GM21825 (cell line): Measurements from ENCODE around the gene MED13L.
"Not testable (repeated sequence)": the region's sequence is repeated elsewhere in the genome, so short reads cannot be mapped to it uniquely, and the experiment has no call there.

Experiments used
- ATAC-seq: cut with Tn5 transposase; IDR thresholded peaks from one replicate; pipeline ENCODE4 v1.9.1; 2021; ENCODE audit warnings: mild to moderate bottlenecking, moderate library complexity; ENCODE audit not compliant: unreplicated experiment

The MED13L gene

DNA sequence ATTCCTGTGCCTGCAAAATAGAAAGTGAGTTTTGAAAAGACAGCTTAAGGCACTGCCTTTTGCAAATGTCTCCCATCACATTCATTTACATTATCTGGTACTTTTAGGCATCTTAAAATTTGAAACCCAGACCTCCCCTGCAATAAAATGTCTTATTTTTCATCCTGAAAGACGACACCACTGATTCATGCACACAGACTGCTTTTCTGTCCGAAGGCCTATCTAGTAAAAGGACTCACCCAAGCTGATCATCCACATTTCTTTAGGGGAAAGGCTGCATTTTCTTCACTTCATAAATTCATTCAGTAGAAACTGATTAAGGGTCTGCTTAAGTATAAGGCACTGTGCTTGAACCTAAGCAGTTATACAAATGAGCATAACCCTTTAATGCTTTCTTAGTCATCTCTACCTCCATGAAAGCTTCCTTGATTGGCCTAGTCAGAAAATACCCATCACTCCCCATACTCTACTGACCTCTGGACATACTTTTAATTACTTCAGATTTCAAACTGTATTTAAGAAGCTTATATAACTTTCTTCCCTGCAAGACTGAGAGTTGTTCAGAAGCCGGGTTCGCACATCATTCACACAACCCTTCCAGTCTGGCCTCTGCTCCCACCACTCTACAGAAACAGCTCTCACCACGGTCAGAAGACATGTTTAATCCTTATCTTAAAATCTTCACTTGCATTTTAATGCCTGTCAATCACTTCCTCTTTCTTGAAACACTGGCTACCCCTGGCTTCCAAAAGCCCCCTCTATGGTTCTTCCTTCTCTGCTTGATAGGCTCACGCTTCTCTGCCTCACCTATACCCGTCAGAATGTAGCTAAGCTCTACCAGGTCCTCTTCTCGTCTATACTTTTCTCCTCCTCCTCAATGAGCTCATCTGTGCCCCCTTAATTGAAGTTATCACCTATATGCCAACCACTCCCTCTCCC lies 288.6 kb downstream of the MED13L start:
- ATAC-seq = no peak

DNA sequence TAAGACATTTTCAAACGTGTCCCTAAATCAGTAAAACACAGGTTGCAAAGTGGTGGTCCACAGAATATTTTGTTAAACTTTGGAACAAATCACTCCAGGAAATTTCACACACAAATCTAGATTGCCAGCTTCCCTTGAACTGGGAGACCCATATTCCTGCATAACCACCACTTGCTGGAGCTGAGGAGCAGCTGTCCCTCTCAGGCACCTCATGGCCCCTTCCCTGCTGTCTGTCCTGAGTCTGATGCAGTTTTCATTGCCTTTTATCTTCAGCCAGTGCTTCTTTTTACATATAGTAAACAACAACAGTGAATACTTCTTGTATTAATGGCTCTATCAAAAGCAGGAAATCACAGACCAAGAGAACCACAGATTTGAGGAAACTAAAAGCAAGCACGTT lies 289.3 kb downstream of the MED13L start:
- no peak for ATAC-seq

DNA sequence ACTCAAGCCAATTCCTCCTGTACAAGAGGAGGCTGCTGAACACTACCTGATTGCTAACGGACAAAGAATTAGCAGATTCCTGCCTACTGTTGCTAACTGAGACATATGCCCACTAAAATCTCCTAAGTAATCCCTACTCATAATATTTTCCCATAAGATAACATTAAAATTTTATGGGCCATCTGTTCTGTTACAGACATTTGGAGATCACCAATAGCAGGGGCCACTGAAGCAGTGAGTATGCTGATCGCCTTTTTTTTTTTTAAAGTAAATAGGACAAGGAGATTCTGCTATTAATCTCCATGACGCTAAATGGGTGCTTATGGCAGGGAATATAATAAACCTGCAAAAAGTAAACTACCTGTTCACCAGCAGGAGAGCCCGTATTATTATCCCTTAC lies 292.9 kb downstream of the MED13L start:
- no peak for ATAC-seq

DNA sequence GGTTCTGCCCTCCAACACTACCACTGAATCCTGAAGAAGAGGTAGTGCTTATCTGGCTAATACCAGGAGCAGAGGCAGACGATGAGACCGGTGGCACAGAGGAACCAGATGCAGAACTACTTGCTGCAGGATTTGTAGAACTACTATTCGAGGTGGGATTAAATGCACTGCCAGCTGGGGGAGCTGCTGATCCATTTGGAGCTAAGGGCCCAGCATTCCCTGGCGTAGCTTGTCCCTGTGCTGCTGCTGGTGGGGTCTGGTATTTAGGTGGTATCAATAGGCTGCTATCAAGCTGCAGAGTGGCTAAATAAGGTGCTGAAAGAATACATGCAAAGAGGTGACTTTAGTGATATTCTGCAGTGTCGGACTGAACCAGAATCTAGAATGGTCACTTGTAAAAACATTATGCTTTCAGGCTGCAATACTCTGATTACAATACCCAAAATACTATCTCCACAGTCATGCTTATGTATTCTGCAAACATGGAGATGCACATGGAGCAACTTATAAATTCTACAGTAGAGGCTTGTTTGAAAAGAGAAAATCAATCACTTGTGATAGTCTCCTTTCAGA lies 294.2 kb downstream of the MED13L start:
- ATAC-seq = no peak

DNA sequence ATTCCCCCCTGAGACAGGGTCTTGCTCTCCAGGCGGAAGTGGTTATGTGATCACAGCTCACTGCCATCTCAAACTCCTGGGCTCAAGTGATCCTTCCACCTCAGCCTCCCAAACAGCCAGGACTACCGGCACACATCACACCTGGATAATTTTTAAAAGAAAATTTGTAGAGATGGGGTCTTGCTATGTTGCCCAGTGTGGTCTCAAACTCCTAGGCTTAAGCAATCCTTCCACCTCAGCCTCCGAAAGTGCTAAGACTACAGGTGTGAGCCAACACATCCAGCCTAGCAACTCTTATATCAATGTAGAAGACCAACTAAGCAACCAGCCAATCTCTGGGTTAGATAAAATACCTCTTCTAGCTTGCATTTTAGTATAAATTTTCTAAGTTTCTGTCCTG lies 297.2 kb downstream of the MED13L start:
- ATAC-seq = no peak

DNA sequence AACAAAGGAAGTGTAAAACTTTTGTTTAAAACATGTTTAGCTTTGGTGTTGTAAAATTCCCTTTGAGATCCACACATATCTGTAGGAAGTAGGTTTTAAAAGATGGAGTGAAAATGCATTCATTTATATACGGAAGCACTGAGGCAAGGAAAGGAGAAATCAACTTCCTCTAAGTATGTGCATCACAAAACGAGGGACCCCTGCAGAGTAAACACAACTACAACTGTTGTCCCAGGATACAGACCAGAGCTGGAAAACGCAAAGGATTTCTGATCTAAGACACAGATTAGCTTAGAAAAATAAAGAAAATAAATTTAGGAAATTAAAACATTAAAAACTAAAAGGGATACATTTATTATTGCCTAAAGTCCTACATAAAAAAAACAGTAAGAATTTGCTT lies 297.6 kb downstream of the MED13L start:
- no peak for ATAC-seq

DNA sequence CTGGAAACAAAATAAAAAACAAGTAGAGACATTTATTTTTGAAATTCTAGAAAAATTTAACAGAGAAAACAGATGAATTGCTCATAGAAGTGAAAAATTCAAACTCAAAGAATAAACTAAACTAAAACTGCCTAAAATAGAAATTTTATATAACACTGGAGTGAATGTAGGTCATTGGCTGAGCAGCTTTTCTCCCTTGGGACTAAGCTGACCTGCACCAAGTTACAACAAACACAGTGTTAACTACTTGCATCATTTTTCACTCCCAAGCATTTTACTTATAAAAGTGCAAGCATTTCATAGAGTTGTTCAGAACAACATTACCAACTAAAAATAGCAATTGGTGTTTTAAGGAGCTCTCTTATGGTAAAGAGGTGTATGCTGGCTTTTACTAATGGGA lies 298.1 kb downstream of the MED13L start:
- no peak for ATAC-seq

DNA sequence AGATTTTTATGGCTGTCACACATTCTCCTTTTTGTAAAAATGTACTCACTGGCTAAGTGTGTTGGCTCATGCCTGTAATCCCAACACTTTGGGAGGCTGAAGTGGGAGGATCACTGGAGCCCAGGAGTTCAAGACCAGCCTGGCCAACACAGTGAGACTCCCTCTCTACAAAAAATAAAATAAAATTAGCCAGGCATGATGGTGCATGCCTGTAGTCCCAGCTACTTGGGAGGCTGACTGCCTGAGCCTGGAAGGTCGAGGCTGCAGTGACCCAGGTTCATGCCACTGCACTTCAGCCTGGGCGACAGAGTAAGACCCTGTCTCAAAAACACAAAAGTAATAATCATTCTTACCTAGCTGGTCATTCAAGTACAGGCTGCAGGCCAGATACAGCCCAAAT lies 300.7 kb downstream of the MED13L start:
- not testable (repeated sequence) for ATAC-seq

DNA sequence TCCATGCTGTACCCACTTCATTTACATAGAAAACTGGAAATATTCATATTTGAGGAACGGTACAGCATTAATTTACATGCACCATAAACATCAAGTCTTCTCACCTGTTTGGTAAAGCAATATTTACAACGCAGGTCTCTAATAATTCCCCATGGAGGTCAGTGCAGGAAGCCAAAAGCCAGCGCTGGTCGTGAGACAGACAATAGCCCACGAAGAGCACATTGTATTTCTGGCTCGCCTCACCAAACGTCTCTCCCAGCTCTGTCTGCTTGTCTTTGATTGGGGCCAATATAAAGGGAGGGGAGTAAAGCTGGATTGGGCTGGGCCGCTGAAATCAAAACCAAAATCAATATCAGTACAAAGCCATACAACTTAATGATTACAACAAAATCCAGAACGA lies 302.1 kb downstream of the MED13L start:
- no peak for ATAC-seq

DNA sequence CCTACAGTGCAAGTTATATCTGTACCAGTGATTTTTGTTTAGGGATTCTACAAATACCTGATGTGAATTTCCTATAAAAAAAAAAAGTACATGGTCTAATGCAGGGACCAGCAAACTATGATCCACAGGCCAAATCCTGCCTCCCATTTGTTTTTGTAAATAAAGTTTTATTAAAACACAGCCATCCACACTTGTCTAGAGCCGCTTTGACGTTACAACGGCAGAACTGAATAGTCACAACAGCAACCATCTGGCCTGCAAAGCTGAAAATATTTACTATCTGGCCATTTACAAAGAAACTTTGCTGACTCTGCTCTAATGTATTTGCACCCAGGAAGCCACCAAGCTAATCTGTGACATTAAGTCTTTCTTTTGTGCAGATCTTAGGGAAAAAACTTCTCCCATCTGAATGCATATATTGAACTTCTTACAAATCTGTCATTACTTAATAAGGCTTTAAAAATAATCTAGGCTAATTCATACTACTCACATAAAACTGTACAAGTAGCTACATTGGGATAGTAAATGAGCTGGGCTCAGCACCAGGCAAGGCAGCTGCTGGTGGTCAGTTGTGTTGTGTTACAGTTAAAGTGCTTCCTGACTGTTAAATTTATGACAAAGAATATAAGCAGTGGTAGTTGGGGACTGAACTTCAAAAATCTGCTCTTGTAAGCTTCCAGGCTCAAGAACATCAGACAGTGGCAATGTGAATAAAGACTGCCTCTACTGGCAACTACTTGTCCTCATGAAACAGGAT lies 303.3 kb downstream of the MED13L start:
- ATAC-seq = no peak

DNA sequence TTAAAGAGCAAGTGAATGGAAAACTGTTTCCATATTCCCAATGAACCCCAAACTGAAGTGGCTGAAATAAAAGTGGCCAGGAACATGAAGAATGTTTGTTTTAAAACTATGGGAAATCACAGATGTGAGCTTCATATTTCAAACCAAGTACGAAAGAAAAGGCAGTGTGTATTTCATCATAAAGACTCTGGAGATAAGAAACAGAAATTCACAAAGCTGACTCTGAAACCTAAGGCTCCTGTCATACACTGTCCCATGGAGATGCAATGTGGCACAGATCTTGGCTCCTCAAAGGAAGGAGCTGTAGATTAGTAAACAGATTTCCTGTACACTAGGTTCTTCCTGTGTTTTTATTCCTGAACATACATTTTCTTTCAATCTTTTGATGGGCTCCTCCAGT lies 304.4 kb downstream of the MED13L start:
- no peak for ATAC-seq

DNA sequence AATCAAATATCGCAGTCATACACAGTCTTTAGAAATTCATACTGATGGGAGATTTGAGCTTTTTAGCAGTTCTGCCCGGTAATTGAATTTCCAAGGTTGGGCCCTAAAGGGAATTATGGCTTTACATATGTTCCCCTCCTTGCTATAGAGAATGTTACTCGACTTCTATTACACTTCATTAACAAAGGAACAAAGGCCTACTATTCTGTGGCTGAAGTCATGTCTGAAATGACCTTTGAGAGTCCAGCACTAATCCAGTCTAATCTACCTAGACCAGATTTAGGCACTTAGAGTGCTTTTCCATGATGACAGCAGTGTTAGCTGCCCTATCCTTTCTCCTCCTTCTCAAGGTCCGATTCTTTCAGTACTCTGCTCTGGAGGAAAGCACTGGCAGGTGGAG lies 305.3 kb downstream of the MED13L start:
- no peak for ATAC-seq

DNA sequence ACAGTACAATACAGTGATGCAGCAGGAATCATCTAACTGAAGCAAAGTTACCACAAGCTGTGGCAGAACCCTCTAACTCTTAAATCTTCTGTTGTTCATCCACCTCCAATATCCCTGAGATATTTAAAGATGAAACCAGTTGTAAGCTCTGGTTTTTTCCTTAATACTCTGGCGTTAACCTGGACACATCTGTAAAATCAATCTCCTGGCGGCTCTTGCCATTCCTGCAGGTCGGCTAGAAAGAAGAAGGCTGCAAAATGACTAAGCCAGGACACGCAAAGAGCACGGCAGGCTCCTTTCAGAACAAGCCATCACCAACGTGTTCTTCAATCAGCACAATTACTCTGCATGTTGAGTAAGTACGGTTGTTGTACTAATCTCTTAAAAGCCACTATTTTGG lies 309.3 kb downstream of the MED13L start:
- no peak for ATAC-seq

DNA sequence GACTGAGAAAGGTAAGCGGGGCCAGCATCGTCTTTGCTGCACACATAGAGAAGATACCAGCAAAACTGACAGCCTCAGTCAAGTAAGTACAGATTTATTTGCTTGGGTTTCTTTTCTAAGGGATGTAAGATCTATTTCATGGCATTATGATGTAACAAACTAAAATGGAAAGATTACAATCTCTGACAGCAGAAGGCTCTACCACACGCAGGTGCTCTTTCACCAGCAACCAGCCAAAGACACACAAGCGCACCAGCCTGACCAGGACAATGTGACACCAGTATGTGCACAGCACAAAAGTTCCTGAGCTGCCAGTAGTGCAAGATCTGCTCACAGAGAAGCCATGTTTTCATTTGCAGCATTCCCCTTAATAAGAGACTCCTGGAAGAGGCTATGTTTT lies 311.1 kb downstream of the MED13L start:
- no peak for ATAC-seq

DNA sequence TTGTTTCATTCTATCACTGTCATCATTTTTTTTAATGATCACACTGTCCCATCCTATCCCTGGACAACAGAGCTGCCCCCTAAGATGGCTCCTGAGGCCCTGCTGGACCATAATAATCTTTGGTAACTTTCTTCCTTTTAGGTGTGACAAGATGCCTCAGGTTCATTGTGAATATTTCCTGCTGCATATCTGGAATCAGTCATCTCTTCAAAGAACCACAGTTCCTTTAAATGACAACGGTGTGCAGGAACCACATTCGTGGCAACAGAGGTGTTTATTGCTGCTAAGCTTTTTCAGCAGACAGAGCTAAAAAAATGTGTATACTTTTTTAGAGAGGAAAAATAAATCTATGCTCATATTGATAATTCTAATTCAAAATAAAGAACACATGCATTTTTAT lies 312.9 kb downstream of the MED13L start:
- no peak for ATAC-seq

DNA sequence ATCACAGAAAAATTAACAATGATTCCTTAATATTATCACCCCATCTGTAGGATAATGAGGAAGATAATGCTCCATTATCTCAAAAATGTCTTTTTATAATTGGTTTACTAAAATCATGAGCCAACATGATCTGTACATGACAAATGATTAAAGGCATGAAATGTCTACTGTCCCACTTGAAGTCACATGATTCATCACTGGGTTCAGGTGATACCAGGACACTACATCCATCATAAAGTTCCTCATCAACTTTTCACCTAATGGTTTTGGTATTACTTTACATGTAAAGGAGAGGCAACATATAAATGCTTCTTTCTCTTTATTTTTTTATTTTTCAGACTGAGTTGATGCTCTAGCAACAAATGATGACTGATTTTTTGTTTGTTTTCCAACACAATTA lies 313.3 kb downstream of the MED13L start:
- no peak for ATAC-seq

DNA sequence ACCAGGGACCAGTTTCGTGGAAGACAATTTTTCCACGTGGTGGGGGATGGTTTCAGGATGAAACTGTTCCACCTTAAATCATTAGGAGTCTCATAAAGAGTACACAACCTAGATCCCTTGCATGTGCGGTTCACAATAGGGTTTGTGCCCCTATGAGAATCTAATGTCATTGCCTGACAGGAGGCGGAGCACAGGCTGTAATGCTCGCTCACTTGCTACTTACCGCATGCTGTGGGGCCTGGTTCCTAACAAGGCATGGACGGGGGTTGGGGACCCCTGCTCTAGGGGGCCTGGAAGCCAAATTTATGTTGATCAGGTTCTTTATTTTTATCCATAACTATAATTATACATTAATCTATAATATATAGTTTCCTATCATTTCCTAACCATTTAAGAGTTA lies 315.3 kb downstream of the MED13L start:
- no peak for ATAC-seq

DNA sequence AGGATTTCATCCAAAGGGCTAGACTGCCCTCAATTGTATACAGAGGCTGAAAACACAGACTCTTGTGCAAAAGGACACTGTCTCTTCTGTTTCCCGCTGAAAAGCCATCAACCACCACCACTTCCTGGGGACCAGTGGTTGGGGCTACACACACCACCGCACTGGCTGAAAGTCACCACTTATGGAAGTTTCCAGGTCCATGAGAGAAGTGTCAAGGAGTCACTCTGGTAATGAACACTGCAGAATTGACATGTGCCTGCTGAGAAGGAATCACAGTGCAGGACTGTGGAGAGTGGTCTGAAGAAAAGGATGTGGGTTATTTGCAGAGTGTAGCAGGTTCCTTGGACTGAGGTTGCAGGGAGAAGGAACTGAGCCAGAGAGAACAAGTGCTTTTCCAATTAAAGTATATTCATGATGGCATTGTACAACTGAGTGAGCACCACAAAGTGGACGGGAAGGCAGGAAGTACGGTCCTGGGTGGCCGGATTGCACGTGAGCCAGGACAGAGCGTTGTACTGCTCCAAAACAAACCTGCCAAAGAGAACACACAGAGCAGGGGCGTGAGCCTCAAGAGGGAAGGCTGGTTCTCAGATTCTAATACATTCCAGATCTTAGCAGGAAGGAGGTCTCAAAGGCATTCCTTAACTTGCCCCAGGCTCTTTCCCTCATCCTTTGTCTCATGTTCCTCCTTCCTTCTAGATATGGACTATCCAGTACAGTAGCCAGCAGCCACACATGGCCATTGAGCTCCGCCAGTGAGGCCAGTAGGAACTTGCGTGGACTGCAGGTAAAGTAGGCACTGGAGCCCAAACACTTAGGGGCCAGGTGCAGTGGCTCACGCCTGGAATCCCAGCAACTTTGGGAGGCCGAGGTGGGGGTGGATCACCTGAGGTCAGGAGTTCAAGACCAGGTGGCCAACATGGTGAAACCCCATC lies 316.4 kb downstream of the MED13L start:
- no peak for ATAC-seq

DNA sequence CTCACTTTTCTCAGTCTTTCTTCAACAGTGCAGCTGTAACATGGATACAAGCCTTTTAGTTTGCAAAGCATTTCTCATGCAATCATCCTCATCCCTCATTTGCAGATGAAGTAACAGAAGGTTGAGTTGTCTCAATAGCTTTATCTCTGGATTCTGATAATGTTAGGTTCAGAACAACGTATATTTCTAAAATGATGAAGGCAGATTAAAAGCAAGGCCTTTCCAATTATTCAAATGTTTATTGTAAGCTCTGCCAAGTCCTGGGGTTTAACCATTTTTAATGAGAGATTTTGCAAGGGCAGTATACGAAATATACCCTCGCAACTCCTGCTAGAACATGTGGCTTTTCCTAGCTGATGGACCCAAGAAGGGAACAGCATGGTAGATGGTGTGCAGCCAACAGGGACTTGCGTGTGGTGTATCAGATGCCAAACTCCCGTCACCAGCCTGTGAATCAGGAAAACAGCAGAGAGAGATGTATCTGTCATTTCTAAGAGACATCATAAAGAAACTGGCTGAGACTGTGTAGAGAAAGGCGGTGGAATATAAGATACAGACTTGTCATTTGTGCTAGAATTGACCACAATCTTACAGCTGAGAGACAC lies 319.7 kb downstream of the MED13L start:
- no peak for ATAC-seq

DNA sequence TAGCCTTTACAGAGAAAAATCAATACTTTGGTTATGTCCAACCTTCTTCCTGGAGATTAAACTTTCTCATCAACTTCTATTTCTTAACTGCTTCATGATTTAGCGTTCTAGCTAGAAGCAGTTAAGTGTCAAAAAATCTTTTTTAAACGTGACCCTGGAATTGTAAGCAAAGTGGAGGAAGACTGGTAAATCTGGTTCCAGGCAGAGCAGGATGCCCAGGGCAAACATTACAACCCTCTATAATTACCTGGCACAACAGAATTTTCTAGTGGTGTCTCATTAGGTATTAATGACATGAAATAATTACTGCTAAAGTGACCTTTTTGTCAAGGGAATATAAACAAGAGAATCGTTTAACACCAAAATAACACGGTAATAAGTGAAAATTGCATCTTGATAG lies 320.8 kb downstream of the MED13L start:
- ATAC-seq = no peak
